DOHH2 (cell line): ENCODE data around the gene THEM4.
"Not testable (repeated sequence)": the region's sequence is repeated elsewhere in the genome, so short reads cannot be mapped to it uniquely, and the experiment has no call there.

Source experiments
- H3F3A ChIP-seq: fragments of 200-600 bp; sonication (generic), shearing (Covaris generic); 2 replicates; pipeline ENCODE4 v1.6.0; 2016; ENCODE audit warnings: antibody characterized with exemption, mild to moderate bottlenecking; ENCODE audit not compliant: control insufficient read depth, insufficient read depth
- H3K27ac ChIP-seq: fragments of 200-600 bp; sonication (generic); 2 replicates; pipeline ENCODE4 v1.5.1; 2014; ENCODE audit warnings: low read depth, mild to moderate bottlenecking, low read length, moderate library complexity
- H3K27me3 ChIP-seq: fragments of 200-600 bp; sonication (generic); 2 replicates; pipeline ENCODE4 v1.6.1; 2014; ENCODE audit warnings: mild to moderate bottlenecking, low read length, mixed read lengths; ENCODE audit not compliant: control insufficient read depth
- H3K36me3 ChIP-seq: fragments of 200-600 bp; sonication (generic); 2 replicates; pipeline ENCODE4 v1.6.1; 2014; ENCODE audit warnings: mild to moderate bottlenecking, low read length, moderate library complexity, mixed read lengths; ENCODE audit not compliant: control insufficient read depth
- H3K4me1 ChIP-seq: fragments of 200-600 bp; sonication (generic); 2 replicates; pipeline ENCODE4 v1.6.1; 2014; ENCODE audit warnings: mild to moderate bottlenecking, low read length, mixed read lengths; ENCODE audit not compliant: control insufficient read depth
- H3K4me2 ChIP-seq: fragments of 200-600 bp; sonication (generic); 2 replicates; pipeline ENCODE4 v1.6.0; 2014; ENCODE audit warnings: mild to moderate bottlenecking, low read length, moderate library complexity
- H3K4me3 ChIP-seq: fragments of 200-600 bp; sonication (generic); 2 replicates; pipeline ENCODE4 v1.5.1; 2014; ENCODE audit warnings: mild to moderate bottlenecking, low read length, mixed read lengths
- H3K79me2 ChIP-seq: fragments of 200-600 bp; sonication (generic); 2 replicates; pipeline ENCODE4 v1.6.1; 2014; ENCODE audit warnings: mild to moderate bottlenecking, low read length, mixed read lengths; ENCODE audit not compliant: control insufficient read depth
- H3K9me2 ChIP-seq: fragments of 200-600 bp; sonication (generic); replicated peaks from 2 replicates; pipeline ENCODE4 v1.6.1; 2014; ENCODE audit warnings: mild to moderate bottlenecking, low read length, mixed read lengths; ENCODE audit not compliant: control insufficient read depth
- H3K9me3 ChIP-seq: fragments of 200-600 bp; sonication (generic); 2 replicates; pipeline ENCODE4 v1.6.1; 2014; ENCODE audit warnings: antibody characterized with exemption, low read length, mixed read lengths; ENCODE audit not compliant: control insufficient read depth, insufficient read depth
- H4K20me1 ChIP-seq: fragments of 200-600 bp; sonication (generic); 2 replicates; pipeline ENCODE4 v1.6.0; 2014; ENCODE audit warnings: low read depth, mild to moderate bottlenecking, antibody characterized with exemption, low read length, moderate library complexity; ENCODE audit not compliant: control insufficient read depth, insufficient read depth
- EZH2phosphoT487 ChIP-seq: fragments of 200-600 bp; sonication (generic); IDR thresholded peaks from 2 replicates; pipeline ENCODE4 v1.6.1; 2017; ENCODE audit warnings: borderline replicate concordance, mild to moderate bottlenecking, antibody characterized with exemption, low read length, moderate library complexity, mixed read lengths
- TF ChIP-seq, protein P1 (sequence below): fragments of 200-600 bp; sonication (generic); IDR thresholded peaks from one replicate; pipeline ENCODE4 v1.5.1; 2014; ENCODE audit warnings: antibody characterized with exemption, mild to moderate bottlenecking, low read depth, low read length; ENCODE audit not compliant: poor library complexity, severe bottlenecking

Gene THEM4

DNA sequence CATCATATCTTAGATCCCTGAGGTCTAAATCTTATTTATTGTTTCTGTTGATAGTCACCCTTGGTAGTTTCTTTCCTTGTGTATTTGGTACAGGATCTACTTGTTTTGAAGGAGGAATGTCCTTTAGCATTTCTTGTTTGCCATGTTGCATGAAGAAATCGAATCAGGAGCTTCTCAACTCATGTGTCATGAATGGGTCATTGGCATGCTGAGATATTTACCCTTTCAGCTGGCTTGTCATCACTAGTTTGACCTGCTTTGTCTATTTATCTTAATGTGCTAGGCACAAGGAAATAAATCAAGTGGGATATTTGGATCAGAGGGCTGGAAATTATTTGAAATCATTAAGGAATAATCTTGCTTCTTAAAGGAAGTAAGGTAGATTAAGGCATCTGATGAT is 23.8 kb downstream of the THEM4 start:
- Histone ChIP-seq H3K4me1 (peaks cover 12% of the 10 kb centered on the region), H3K9me2 (no peaks in the 10 kb centered on the region), H4K20me1 (no peaks in the 10 kb centered on the region), H3K4me3 (no peak overlapping the region), H3K27me3 (no peaks in the 10 kb centered on the region), H3K4me2 (no peak overlapping the region), H3F3A (no peaks in the 10 kb centered on the region), H3K9me3 (0 out of 2 replicates have a peak, but pooled peaks cover 4% of the 10 kb centered on the region), H3K27ac (no peak overlapping the region), H3K79me2 (no peaks in the 10 kb centered on the region), H3K36me3 (peaks cover 42% of the 10 kb centered on the region)
- TF ChIP-seq, protein P1, sequence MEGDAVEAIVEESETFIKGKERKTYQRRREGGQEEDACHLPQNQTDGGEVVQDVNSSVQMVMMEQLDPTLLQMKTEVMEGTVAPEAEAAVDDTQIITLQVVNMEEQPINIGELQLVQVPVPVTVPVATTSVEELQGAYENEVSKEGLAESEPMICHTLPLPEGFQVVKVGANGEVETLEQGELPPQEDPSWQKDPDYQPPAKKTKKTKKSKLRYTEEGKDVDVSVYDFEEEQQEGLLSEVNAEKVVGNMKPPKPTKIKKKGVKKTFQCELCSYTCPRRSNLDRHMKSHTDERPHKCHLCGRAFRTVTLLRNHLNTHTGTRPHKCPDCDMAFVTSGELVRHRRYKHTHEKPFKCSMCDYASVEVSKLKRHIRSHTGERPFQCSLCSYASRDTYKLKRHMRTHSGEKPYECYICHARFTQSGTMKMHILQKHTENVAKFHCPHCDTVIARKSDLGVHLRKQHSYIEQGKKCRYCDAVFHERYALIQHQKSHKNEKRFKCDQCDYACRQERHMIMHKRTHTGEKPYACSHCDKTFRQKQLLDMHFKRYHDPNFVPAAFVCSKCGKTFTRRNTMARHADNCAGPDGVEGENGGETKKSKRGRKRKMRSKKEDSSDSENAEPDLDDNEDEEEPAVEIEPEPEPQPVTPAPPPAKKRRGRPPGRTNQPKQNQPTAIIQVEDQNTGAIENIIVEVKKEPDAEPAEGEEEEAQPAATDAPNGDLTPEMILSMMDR = no peak
- TF ChIP-seq EZH2phosphoT487 = no peak

DNA sequence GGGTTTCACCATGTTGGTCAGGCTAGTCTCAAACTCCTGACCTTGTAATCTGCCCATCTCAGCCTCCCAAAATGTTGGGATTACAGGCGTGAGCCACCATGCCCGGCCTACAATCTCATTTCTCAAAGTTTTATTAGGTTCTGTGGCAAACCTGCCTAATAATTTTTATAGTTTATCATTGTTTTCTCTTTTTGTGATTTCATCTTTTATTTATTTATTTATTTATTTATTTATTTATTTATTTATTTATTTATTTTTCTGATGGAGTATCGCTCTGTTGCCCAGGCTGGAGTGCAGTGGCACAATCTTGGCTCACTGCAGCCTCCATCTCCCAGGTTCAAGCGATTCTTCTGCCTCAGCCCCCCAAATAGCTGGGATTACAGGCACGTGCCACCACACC is 24.4 kb downstream of the THEM4 start:
- peaks cover 40% of the 10 kb centered on the region for H3K36me3 ChIP-seq
- not testable (repeated sequence) for H3F3A ChIP-seq, H3K79me2 ChIP-seq, H3K4me3 ChIP-seq, H3K27ac ChIP-seq, H3K27me3 ChIP-seq, H3K9me2 ChIP-seq, H3K4me2 ChIP-seq, H3K9me3 ChIP-seq, H4K20me1 ChIP-seq
- peaks cover 12% of the 10 kb centered on the region for H3K4me1 ChIP-seq

DNA sequence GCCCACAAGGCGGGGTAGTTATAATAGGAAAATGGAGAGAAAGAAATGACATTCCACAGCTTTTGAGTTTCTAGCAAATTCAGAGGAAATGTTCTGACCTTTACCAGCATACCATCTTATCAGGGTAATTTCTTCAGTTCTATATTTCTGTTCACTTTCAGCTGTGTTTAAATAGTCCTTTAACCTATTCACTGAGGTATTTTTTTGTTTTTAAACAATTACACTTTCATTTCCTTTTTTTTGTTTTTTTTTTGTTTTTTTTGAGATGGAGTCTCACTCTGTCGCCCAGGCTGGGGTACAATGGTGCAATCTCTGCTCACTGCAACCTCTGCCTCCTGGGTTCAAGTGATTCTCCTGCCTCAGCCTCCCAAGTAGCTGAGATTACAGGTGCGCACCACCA is 24.9 kb downstream of the THEM4 start:
- H3K4me3 ChIP-seq = not testable (repeated sequence)
- peaks cover 12% of the 10 kb centered on the region for H3K4me1 ChIP-seq

DNA sequence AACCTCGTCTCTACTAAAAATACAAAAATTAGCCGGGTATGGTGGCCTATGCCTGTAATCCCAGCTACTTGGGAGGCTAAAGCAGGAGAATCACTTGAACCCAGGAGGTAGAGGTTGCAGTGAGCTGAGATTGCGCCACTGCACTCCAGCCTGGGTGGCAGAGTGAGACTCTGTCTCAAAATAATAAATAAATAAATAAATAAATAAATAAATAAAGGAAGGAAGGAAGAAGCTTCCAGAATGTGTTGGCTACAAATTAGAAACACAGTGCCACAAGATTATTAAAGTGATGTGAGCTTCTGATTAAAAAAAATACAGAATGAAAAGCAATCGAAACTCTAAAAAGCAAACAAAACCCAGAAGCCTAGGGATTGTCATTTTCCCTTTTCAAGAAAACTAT is 25.4 kb downstream of the THEM4 start:
- not testable (repeated sequence) for H3K4me3 ChIP-seq, H3K27me3 ChIP-seq, H3K9me3 ChIP-seq, H3K27ac ChIP-seq, H3K4me2 ChIP-seq, H3F3A ChIP-seq, H3K79me2 ChIP-seq, H4K20me1 ChIP-seq, H3K9me2 ChIP-seq
- H3K4me1 ChIP-seq = peaks cover 12% of the 10 kb centered on the region
- peaks cover 34% of the 10 kb centered on the region for H3K36me3 ChIP-seq

More for the DNA sequence above, 24.9 kb downstream of the THEM4 start:
- not testable (repeated sequence) for H3K27me3 ChIP-seq, H4K20me1 ChIP-seq, H3K9me3 ChIP-seq, H3K9me2 ChIP-seq, H3K27ac ChIP-seq, H3K79me2 ChIP-seq, H3K4me2 ChIP-seq, H3F3A ChIP-seq
- peaks cover 38% of the 10 kb centered on the region for H3K36me3 ChIP-seq

DNA sequence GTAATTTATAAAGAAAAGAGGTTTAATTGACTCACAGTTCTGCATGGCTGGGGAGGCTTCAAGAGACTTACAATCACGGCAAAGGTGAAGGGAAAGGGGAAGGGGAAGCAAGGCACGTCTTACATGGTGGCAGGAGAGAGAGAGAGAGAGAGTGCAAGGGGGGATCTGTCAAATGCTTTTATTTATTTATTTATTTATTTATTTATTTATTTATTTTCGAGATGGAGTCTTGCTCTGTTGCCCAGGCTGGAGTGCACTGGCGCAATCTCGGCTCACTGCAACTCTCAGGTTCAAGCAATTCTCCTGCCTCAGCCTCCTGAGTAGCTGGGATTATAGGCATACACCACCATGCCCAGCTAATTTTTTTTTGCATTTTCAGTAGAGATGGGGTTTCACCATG is 26.4 kb downstream of the THEM4 start:
- H3K36me3 ChIP-seq = peaks cover 31% of the 10 kb centered on the region
- not testable (repeated sequence) for H3K9me2 ChIP-seq, H3K4me2 ChIP-seq, H3K27me3 ChIP-seq, H3K79me2 ChIP-seq, H3F3A ChIP-seq, H4K20me1 ChIP-seq, H3K4me3 ChIP-seq, H3K9me3 ChIP-seq, H3K27ac ChIP-seq
- H3K4me1 ChIP-seq = peaks cover 12% of the 10 kb centered on the region
